Prostate gland (tissue), 2 donors: ENCODE data around the gene PPM1F. TPM values are rescaled to one million over a fixed set of nuclear protein-coding genes. Genes with fewer than 3 reads are reported as not detected.

Experiments used
- DNase-seq: peaks from one replicate; pipeline ENCODE4 v3.0.0-alpha.2; 2019; ENCODE audit warnings: low spot score
- H3K27ac ChIP-seq, 2 donors: fragments of 200-600 bp; sonication (generic); 2 replicates each; pipeline ENCODE4 v1.5.1; 2017 to 2019
- H3K27me3 ChIP-seq: fragments of 200-600 bp; sonication (generic); replicated peaks from 2 replicates; pipeline ENCODE4 v1.5.1; 2019; ENCODE audit not compliant: insufficient read depth
- H3K36me3 ChIP-seq, 2 donors: fragments of 200-600 bp; sonication (generic); 1 replicate in 1 of 2; 2 replicates in 1 of 2; pipeline versions ENCODE4 v1.5.1 to v1.8.1; 2017 to 2019
- H3K4me1 ChIP-seq: fragments of 200-600 bp; sonication (generic); replicated peaks from 2 replicates; pipeline ENCODE4 v1.5.1; 2019
- H3K4me3 ChIP-seq, 2 donors: fragments of 200-600 bp; sonication (generic); 2 replicates each; pipeline ENCODE4 v1.5.1; 2017 to 2019
- H3K9me3 ChIP-seq: fragments of 200-600 bp; sonication (generic); 2 replicates; pipeline ENCODE4 v1.5.1; 2017
- POLR2A ChIP-seq: fragments of 450-650 bp; IDR thresholded peaks from one replicate; pipeline ENCODE4 v1.6.1; 2016; ENCODE audit warnings: antibody characterized with exemption, mild to moderate bottlenecking
- POLR2AphosphoS5 ChIP-seq: sonication (generic); formaldehyde crosslinking; IDR thresholded peaks from one replicate; pipeline ENCODE4 v1.6.1; 2017; ENCODE audit warnings: antibody characterized with exemption
- WGBS: methylation state at CpG from one replicate; pipeline ENCODE4 v1.1.5; 2018; 5-methylcytosine and 5-hydroxymethylcytosine counted together
- intact Hi-C: fragments of 100-400 bp; cut with DNase I; formaldehyde crosslinking; loops from one replicate; pipeline ENCODE4 v1.14.2; 2022
- total RNA-seq, 2 donors: library from RNA; depleted of rRNA; stranded (reverse); fragments of >200 nt; gene quantifications; one replicate each; pipeline ENCODE4 v1.1.0, GENCODE V29; 2016
- TF ChIP-seq, protein P1 (sequence below), 4 experiments: fragments of 200-600 bp in 2 of 4; fragments of 450-650 bp in 2 of 4; sonication (generic) in 2 of 4; IDR thresholded peaks; 1 replicate in 3 of 4; 2 replicates in 1 of 4; pipeline ENCODE4 v1.5.1; 2016 to 2019; ENCODE audit warnings: antibody characterized with exemption in 4 of 4, mild to moderate bottlenecking in 2 of 4, moderate library complexity in 2 of 4

Gene PPM1F
- total RNA-seq, 2 donors from 2014 or later, result 16.8 to 31.6 TPM

DNA sequence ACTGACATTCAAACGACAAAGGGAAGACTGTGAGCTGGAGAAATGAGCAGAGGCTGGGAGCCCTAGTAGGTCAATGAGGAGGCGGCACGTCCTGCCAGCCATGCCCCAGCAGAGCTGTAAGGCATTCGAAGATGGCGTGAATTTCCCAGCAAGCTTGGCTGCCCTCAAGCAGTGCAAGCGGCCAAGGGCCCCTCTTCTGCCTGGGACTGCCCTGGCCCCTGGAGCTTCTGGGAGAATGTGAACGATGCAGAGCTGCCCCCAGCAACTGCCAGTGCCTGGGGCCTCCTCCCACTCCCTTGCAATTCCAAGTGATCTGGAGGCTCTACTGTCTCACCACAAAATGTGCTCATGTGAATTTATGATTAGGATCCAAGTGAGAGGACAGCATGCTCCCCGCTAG lies 4.3 kb downstream of the PPM1F start:
- intact Hi-C loops, result no loop called here
- no peaks in the 10 kb centered on the region for H3K9me3 ChIP-seq
- TF ChIP-seq POLR2AphosphoS5 (no peak), POLR2A (no peak)
- TF ChIP-seq, protein P1, sequence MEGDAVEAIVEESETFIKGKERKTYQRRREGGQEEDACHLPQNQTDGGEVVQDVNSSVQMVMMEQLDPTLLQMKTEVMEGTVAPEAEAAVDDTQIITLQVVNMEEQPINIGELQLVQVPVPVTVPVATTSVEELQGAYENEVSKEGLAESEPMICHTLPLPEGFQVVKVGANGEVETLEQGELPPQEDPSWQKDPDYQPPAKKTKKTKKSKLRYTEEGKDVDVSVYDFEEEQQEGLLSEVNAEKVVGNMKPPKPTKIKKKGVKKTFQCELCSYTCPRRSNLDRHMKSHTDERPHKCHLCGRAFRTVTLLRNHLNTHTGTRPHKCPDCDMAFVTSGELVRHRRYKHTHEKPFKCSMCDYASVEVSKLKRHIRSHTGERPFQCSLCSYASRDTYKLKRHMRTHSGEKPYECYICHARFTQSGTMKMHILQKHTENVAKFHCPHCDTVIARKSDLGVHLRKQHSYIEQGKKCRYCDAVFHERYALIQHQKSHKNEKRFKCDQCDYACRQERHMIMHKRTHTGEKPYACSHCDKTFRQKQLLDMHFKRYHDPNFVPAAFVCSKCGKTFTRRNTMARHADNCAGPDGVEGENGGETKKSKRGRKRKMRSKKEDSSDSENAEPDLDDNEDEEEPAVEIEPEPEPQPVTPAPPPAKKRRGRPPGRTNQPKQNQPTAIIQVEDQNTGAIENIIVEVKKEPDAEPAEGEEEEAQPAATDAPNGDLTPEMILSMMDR (IDR thresholded peaks at IDR 0.05), result no peak
- no peak overlapping the region for H3K4me3 ChIP-seq
- no peak for DNase-seq
- 78% methylated on average over 7 of the region's 8 CpGs for WGBS
- H3K27ac ChIP-seq, result no peak overlapping the region
- peaks cover 0 to 4% of the 10 kb centered on the region in 2 donors for H3K36me3 ChIP-seq
- H3K27me3 ChIP-seq, result no peaks in the 10 kb centered on the region
- no peaks in the 10 kb centered on the region for H3K4me1 ChIP-seq

DNA sequence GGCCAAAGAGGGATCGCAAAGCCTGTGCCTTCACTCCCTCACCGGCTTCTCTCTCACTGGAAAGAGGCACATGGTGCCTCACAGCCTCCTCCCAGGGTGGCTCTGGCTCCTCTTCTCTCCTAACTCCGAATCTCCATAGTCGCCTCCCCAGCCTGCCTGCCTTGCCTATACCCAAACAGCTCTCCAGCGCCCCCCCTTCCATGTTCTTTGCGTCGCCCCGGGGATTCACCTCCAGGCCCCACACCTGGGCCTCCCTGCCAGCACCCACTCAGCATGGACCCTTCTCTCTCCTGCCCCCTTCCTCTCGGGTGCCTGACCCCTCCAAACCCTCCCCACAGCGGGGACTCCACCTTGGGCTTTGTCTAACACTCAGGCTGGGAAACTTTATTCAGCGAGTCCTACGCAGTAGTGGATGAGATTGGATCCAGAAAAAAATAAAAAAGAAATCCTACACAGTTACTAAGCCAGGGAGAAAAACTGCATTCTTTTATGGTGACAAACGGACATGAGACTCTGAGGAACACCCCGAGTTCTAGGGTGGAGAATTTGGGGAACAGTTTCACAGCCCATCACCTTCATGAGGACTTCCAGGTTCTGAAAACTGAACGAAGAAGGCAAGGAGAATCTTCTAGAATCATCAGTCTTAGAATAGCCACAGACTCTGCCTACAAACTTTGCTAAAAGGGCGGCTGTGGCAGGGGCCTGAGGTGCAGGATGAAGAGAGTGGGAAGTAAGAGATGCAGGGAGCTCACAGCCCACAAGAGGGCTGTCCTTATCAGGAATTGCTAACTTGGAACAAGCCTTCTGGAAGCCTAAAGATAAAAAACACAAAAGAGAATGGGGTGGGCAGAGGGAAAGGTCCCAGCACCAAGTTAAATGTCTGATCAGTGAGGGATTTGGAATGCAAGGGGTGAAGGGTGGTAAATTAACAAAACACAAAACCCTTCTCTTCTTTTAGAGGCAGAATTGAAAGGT lies 5.3 kb downstream of the PPM1F start:
- H3K27me3 ChIP-seq, result no peaks in the 10 kb centered on the region
- H3K36me3 ChIP-seq, result peaks cover 0 to 4% of the 10 kb centered on the region in 2 donors
- H3K27ac ChIP-seq, result peak overlapping the region; percentile 36 to 61
- TF ChIP-seq, protein P1 (IDR thresholded peaks at IDR 0.05), result peak in 2 of 4 experiments; percentile 31 to 39
- TF ChIP-seq POLR2AphosphoS5, result no peak
- intact Hi-C loops, result no loop called here
- DNase-seq, result no peak
- WGBS, result 47% methylated on average over 16 of the region's 16 CpGs
- H3K4me1 ChIP-seq, result no peaks in the 10 kb centered on the region
- H3K9me3 ChIP-seq, result no peaks in the 10 kb centered on the region
- H3K4me3 ChIP-seq, result no peak overlapping the region

DNA sequence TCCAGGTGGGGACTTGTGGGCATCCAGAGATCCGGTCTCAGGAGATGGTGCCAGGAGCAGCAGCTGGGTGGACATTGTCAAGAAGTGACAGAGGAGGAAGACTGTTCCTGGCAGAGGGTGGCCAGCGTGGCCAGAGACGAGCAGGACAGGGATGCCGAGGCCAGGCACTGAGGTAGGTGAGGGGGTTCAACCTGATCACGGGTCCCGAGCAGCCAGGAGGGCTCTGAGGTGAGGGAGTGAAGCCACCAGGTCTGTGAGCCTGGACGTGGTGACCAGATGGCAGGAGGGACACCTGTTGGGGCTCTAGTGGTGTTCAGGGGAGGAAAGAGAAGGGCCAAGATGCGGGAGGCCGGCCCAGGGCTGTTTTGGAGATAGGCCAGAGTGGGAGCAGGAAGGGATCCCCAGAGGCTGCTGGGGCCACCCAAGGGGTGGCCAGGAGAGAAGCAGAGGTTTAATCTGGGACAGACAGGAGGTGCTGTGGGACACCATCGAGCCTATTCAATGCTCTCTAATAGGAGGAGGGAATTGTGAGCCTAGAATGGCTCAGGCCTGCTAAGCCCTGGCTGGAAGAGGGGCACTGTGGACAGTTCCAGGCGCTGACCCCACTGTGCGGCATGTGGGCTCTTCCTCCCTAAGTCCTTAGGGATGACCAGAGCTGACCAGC lies 6.3 kb downstream of the PPM1F start:
- H3K4me3 ChIP-seq, result no peak overlapping the region
- peaks cover 0 to 4% of the 10 kb centered on the region in 2 donors for H3K36me3 ChIP-seq
- WGBS, result 84% methylated on average over 12 of the region's 12 CpGs
- no peaks in the 10 kb centered on the region for H3K9me3 ChIP-seq
- intact Hi-C loops, result no loop called here
- DNase-seq, result no peak
- H3K27ac ChIP-seq, result peak overlapping the region in 1 of 2 donors; percentile 61
- H3K4me1 ChIP-seq, result no peaks in the 10 kb centered on the region
- no peaks in the 10 kb centered on the region for H3K27me3 ChIP-seq
- no peak for TF ChIP-seq POLR2A
- TF ChIP-seq POLR2AphosphoS5, result no peak
- TF ChIP-seq, protein P1 (IDR thresholded peaks at IDR 0.05), result no peak

DNA sequence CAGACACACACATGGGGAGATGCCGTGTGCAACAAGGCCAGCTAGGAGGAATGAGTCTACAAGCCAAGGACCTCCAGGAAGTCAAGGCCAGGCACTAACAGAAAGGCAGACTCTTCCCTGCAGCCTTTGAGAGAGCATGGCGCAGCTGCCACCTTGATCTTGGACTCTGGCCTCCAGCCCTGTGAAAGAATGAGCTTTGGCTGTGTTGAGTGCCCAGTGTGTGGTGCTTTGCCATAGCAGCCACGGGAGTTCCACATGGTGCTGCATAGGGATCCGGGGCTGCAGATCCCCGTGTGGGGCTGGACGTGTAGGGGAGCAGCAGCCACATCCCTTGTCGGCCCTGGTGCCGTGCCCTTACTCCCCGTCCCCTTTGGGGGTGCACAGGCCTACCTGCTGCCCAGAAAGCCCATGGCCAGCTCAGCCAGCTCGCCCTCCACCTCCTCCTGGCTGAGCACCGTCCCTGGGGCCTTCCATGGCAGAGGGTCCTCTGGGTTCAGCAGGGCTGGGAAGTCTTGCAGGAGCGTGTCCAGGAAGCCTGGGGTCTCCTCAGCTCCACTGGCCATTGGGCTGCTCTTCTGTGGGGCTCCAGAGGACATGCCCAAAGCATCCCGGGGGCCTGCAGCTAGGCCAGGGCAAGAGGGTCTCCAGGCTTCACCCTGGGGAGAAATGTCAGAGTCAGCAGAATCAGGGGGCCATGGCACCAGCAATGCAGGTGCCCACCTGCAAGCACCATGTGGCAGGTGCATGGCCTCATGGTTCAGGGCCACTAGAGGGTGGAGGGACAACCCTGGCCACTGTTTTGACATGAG lies 7.0 kb downstream of the PPM1F start:
- DNase-seq, result no peak
- no peaks in the 10 kb centered on the region for H3K27me3 ChIP-seq
- peaks cover 0 to 4% of the 10 kb centered on the region in 2 donors for H3K36me3 ChIP-seq
- no peaks in the 10 kb centered on the region for H3K9me3 ChIP-seq
- 92% methylated on average over 13 of the region's 13 CpGs for WGBS
- H3K4me3 ChIP-seq, result no peak overlapping the region
- TF ChIP-seq, protein P1 (IDR thresholded peaks at IDR 0.05), result no peak
- no peak for TF ChIP-seq POLR2AphosphoS5
- no peak for TF ChIP-seq POLR2A
- intact Hi-C loops, result no loop called here
- no peaks in the 10 kb centered on the region for H3K4me1 ChIP-seq
- peak overlapping the region in 1 of 2 donors; percentile 61 for H3K27ac ChIP-seq
